ENCODE measurements around the gene B3GAT1. TPM values are rescaled to one million over a fixed set of nuclear protein-coding genes. Genes with fewer than 3 reads are reported as not detected.

B3GAT1 gene
- total RNA-seq, 1 experiment from 2014 or later, result not detected

DNA sequence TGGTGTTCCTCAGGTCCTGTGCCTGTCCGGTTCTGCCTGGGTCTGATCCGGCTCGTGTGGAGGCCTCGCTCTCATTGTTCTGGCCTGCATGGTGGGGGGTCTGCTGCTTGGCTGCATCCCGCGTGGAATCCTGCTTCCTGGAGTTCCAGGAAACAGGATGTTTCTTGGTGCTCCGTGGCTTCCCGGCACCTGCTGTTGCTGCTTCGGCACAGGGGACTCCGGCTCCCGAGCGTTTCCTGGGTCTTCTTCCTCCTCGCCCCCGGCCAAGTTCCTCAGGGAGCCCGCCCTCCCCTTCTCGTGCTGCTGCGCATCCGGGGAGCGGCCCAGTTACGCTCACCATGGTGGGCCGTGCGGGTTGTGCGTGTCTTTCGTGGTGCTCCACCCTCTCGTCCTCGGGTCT, 50.4 kb downstream of the B3GAT1 start:
- RAD21 ChIA-PET (ENCODE audit: low non-redundant PET in 1 of 2, low total read pairs in 2 of 2, uncharacterized antibody in 2 of 2, unreplicated experiment in 2 of 2), result no interaction called here
- ATAC-seq (no peak), DNase-seq (ENCODE audit: low read depth, low spot score) (no peak)

More for the DNA sequence above, 50.4 kb downstream of the B3GAT1 start:
- Histone ChIP-seq H3K4me1 (ENCODE audit: control insufficient read depth in 1 of 2, insufficient read depth in 2 of 2, low read length in 2 of 2) (no peaks in the 10 kb centered on the region), H3K9me2 (ENCODE audit: insufficient read depth) (no peaks in the 10 kb centered on the region), H4K20me1 (ENCODE audit: insufficient read depth) (no peaks in the 10 kb centered on the region), H3K27me3 (ENCODE audit: insufficient read depth, low read length) (no peaks in the 10 kb centered on the region), H3K4me3 (replicated peaks in 1 of 2; ENCODE audit: low read depth in 1 of 2, low read length in 2 of 2) (no peak overlapping the region), H3K4me2 (ENCODE audit: low read length) (no peak overlapping the region), H3K36me3 (ENCODE audit: control insufficient read depth in 1 of 2, insufficient read depth in 2 of 2, low read length in 2 of 2) (no peaks in the 10 kb centered on the region), H2AFZ (ENCODE audit: low read depth, low read length, poor library complexity, severe bottlenecking) (no peak overlapping the region), H3K9ac (ENCODE audit: low read length) (no peak overlapping the region), H3K9me3 (ENCODE audit: control insufficient read depth in 1 of 2, insufficient read depth in 1 of 2, low read depth in 1 of 2, low read length in 2 of 2) (no peaks in the 10 kb centered on the region), H3K79me2 (ENCODE audit: insufficient read depth, low read length) (no peaks in the 10 kb centered on the region), H3K27ac (ENCODE audit: low read depth, low read length) (no peak overlapping the region)
- no TSS peak for BruUV-seq (replicated peaks)
- TF ChIP-seq TCF7L2 (IDR thresholded peaks at IDR 0.05; ENCODE audit: borderline replicate concordance, extremely low read depth, insufficient read depth, insufficient read length), result no peak
- no peak for TF ChIP-seq RAD21 (IDR thresholded peaks at IDR 0.05; ENCODE audit: low read depth)
- TF ChIP-seq, protein P1, sequence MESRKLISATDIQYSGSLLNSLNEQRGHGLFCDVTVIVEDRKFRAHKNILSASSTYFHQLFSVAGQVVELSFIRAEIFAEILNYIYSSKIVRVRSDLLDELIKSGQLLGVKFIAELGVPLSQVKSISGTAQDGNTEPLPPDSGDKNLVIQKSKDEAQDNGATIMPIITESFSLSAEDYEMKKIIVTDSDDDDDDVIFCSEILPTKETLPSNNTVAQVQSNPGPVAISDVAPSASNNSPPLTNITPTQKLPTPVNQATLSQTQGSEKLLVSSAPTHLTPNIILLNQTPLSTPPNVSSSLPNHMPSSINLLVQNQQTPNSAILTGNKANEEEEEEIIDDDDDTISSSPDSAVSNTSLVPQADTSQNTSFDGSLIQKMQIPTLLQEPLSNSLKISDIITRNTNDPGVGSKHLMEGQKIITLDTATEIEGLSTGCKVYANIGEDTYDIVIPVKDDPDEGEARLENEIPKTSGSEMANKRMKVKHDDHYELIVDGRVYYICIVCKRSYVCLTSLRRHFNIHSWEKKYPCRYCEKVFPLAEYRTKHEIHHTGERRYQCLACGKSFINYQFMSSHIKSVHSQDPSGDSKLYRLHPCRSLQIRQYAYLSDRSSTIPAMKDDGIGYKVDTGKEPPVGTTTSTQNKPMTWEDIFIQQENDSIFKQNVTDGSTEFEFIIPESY (IDR thresholded peaks at IDR 0.05; ENCODE audit: extremely low read depth, insufficient replicate concordance, low read length), result no peak
- TF ChIP-seq ZNF274 (IDR thresholded peaks at IDR 0.05; ENCODE audit: low read depth, low read length), result no peak
- no peak for TF ChIP-seq FOSL1 (IDR thresholded peaks at IDR 0.05; ENCODE audit: low read depth)
- TF ChIP-seq SIN3A (IDR thresholded peaks at IDR 0.05; ENCODE audit: low read depth), result no peak
- no peak for TF ChIP-seq YY1 (IDR thresholded peaks at IDR 0.05; ENCODE audit: extremely low read depth, insufficient replicate concordance, low read depth, low read length)
- no peak for TF ChIP-seq ZFX (IDR thresholded peaks at IDR 0.05)
- TF ChIP-seq ELF1 (IDR thresholded peaks at IDR 0.05; ENCODE audit: borderline replicate concordance, low read depth), result no peak
- TF ChIP-seq SRF (IDR thresholded peaks at IDR 0.05; ENCODE audit: low read depth), result no peak
- TF ChIP-seq REST (IDR thresholded peaks at IDR 0.05; ENCODE audit: low read depth), result no peak
- no peak for TF ChIP-seq CBX3 (IDR thresholded peaks at IDR 0.05; ENCODE audit: low read depth)
- ChIA-PET POLR2A (no interaction called here), CTCF (no interaction called here)
- intact Hi-C loops (cut with micrococcal nuclease), result loop anchor here (5.0 kb wide), 3 partner anchors 231 to 506 kb away; no protein-coding TSS in a partner anchor

Data from HCT116 (cell line).